M059J (cell line): ENCODE results near the gene RPS6KA5. TPM values are rescaled to one million over a fixed set of nuclear protein-coding genes. Genes with fewer than 3 reads are reported as not detected.
"Not testable (repeated sequence)": the region's sequence is repeated elsewhere in the genome, so short reads cannot be mapped to it uniquely, and the experiment has no call there.

Source experiments
- DNase-seq: peaks from one replicate; pipeline ENCODE4 v3.0.0-alpha.2; 2012; ENCODE audit warnings: low read depth
- total RNA-seq: library from RNA; depleted of rRNA; stranded (reverse); fragments of >200 nt; shearing (Covaris generic); gene quantifications from 2 replicates; pipeline ENCODE4 v1.2.3, GENCODE V29; 2014

The RPS6KA5 gene
- total RNA-seq, 1 experiment from 2014 or later: 9.6 TPM

- no peak for DNase-seq
These were observed 185.8 kb downstream of the RPS6KA5 start for GRCh38 chr14:90874599-90874998.

- peak; percentile 70 for DNase-seq
These were observed 188.7 kb downstream of the RPS6KA5 start for GRCh38 chr14:90871605-90872233.

GRCh38 chr14:90870950-90871604 is 189.4 kb downstream of the RPS6KA5 start:
- DNase-seq: no peak

- DNase-seq: no peak
These were observed 192.9 kb downstream of the RPS6KA5 start for GRCh38 chr14:90867501-90867900.

- DNase-seq: no peak
These were observed 193.6 kb downstream of the RPS6KA5 start for GRCh38 chr14:90866833-90867232.

GRCh38 chr14:90864741-90865140 is 195.7 kb downstream of the RPS6KA5 start:
- DNase-seq: no peak

GRCh38 chr14:90858511-90858910 is 201.9 kb downstream of the RPS6KA5 start:
- no peak for DNase-seq

GRCh38 chr14:90857866-90858265 is 202.6 kb downstream of the RPS6KA5 start:
- DNase-seq: no peak

- not testable (repeated sequence) for DNase-seq
These were observed 204.3 kb downstream of the RPS6KA5 start for GRCh38 chr14:90856115-90856514.

GRCh38 chr14:90853116-90853515 is 207.3 kb downstream of the RPS6KA5 start:
- DNase-seq: peak; percentile 19

GRCh38 chr14:90851327-90852036 is 209.0 kb downstream of the RPS6KA5 start:
- no peak for DNase-seq

- DNase-seq: peak; percentile 71
These were observed 210.0 kb downstream of the RPS6KA5 start for GRCh38 chr14:90850487-90850886.

GRCh38 chr14:90849787-90850444 is 210.5 kb downstream of the RPS6KA5 start:
- no peak for DNase-seq

- DNase-seq: peak; percentile 46
These were observed 211.3 kb downstream of the RPS6KA5 start for GRCh38 chr14:90848944-90849731.

- peak; percentile 52 for DNase-seq
These were observed 213.9 kb downstream of the RPS6KA5 start for GRCh38 chr14:90846511-90846910.

GRCh38 chr14:90844321-90844720 is 216.1 kb downstream of the RPS6KA5 start:
- no peak for DNase-seq

- DNase-seq: no peak
These were observed 217.7 kb downstream of the RPS6KA5 start for GRCh38 chr14:90842726-90843125.

GRCh38 chr14:90840667-90841066 is 219.8 kb downstream of the RPS6KA5 start:
- DNase-seq: not testable (repeated sequence)

- DNase-seq: no peak
These were observed 220.6 kb downstream of the RPS6KA5 start for GRCh38 chr14:90839889-90840266.

GRCh38 chr14:90839024-90839888 is 221.2 kb downstream of the RPS6KA5 start:
- DNase-seq: peak; percentile 61

GRCh38 chr14:90838531-90838930 is 221.9 kb downstream of the RPS6KA5 start:
- DNase-seq: not testable (repeated sequence)
